Measurements from ENCODE around the gene CLDN9. TPM values are rescaled to one million over a fixed set of nuclear protein-coding genes. Genes with fewer than 3 reads are reported as not detected.

The CLDN9 gene
- total RNA-seq, 1 donor from 2014 or later, result 0.14 TPM

Other genes with a start within 250 kb of the CLDN9 start
- 242 and 252 TPM in 2 replicates for gene ELOB, start 235.6 kb upstream of the CLDN9 start, total RNA-seq
- gene PRSS33, start 225.4 kb upstream of the CLDN9 start, total RNA-seq, result not detected in 2 replicates
- not detected in 2 replicates for gene PRSS41, start 214.5 kb upstream of the CLDN9 start, total RNA-seq
- gene PRSS21, start 195.7 kb upstream of the CLDN9 start, total RNA-seq, result 11.4 and 11.5 TPM in 2 replicates
- gene ZG16B, start 182.6 kb upstream of the CLDN9 start, total RNA-seq, result 7.7 and 8.6 TPM in 2 replicates
- gene PRSS22, start 154.8 kb upstream of the CLDN9 start, total RNA-seq, result not detected in 2 replicates
- 21.0 and 23.6 TPM in 2 replicates for gene FLYWCH2, start 129.7 kb upstream of the CLDN9 start, total RNA-seq
- gene FLYWCH1, start 101.0 kb upstream of the CLDN9 start, total RNA-seq, result 65.4 and 67.4 TPM in 2 replicates
- 0.09 TPM in 1 of 2 replicates, not detected in the other for gene KREMEN2, start 48.6 kb upstream of the CLDN9 start, total RNA-seq
- 46.9 and 49.9 TPM in 2 replicates for gene PAQR4, start 43.6 kb upstream of the CLDN9 start, total RNA-seq
- 102 and 106 TPM in 2 replicates for gene PKMYT1, start 32.5 kb upstream of the CLDN9 start, total RNA-seq
- not detected in 2 replicates for gene CLDN6, start 5.3 kb downstream of the CLDN9 start, total RNA-seq
- 9.6 and 11.6 TPM in 2 replicates for gene TNFRSF12A, start 7.4 kb downstream of the CLDN9 start, total RNA-seq
- gene HCFC1R1, start 11.0 kb downstream of the CLDN9 start, total RNA-seq, result 29.9 and 30.3 TPM in 2 replicates
- 59.0 and 59.1 TPM in 2 replicates for gene THOC6, start 11.1 kb downstream of the CLDN9 start, total RNA-seq
- gene BICDL2, start 24.0 kb downstream of the CLDN9 start, total RNA-seq, result 0.71 and 0.84 TPM in 2 replicates
- 7.7 TPM in 2 replicates for gene MMP25, start 33.6 kb downstream of the CLDN9 start, total RNA-seq
- 773 and 798 TPM in 2 replicates for gene IL32, start 52.7 kb downstream of the CLDN9 start, total RNA-seq
- not detected in 2 replicates for gene ZSCAN10, start 86.4 kb downstream of the CLDN9 start, total RNA-seq
- 0.09 and 0.18 TPM in 2 replicates for gene ZNF205, start 99.7 kb downstream of the CLDN9 start, total RNA-seq
- gene ZNF213, start 122.1 kb downstream of the CLDN9 start, total RNA-seq, result 9.1 and 9.3 TPM in 2 replicates
- gene OR1F1, start 175.3 kb downstream of the CLDN9 start, total RNA-seq, result not detected in 2 replicates
- 11.0 and 12.2 TPM in 2 replicates for gene ZNF200, start 222.2 kb downstream of the CLDN9 start, total RNA-seq
- 0.18 TPM in 1 of 2 replicates, not detected in the other for gene MEFV, start 243.7 kb downstream of the CLDN9 start, total RNA-seq